ENCODE measurements around the gene CPTP. TPM values are rescaled to one million over a fixed set of nuclear protein-coding genes. Genes with fewer than 3 reads are reported as not detected.
A peak's percentile ranks its signal among the peaks of the same experiment; 100 is the strongest.

Gene CPTP
- total RNA-seq (100 to 1,000 TPM in 2 of 9 donors, 10 to 100 TPM in 7; 50.7 to 220 (median 72.4) TPM), polyA plus RNA-seq (100 to 1,000 TPM in 1 of 2 donors, 10 to 100 TPM in 1; 57.6 to 226 TPM)
- long read RNA-seq, donor 1, transcript CPTP-201 (3 exons, 2,190 nt): major isoform, 65 of 126 reads
- long read RNA-seq, donor 1, transcript CPTP-202 (2 exons, 1,101 nt): minor isoform, 29 of 126 reads
- long read RNA-seq, donor 1, partial matches to known transcripts: 3 of 126 reads
- long read RNA-seq, donor 1, other reads (novel, unspliced or antisense): 26 of 126 reads
- long read RNA-seq, donor 2, transcript CPTP-201 (3 exons, 2,190 nt): major isoform, 85 of 129 reads
- long read RNA-seq, donor 2, transcript CPTP-202 (2 exons, 1,101 nt): minor isoform, 9 of 129 reads
- long read RNA-seq, donor 2, transcript CPTP-203 (3 exons, 783 nt): minor isoform, 10 of 129 reads
- long read RNA-seq, donor 2, partial matches to known transcripts: 4 of 129 reads
- long read RNA-seq, donor 2, other reads (novel, unspliced or antisense): 21 of 129 reads
- long read RNA-seq, donor 3, transcript CPTP-201 (3 exons, 2,190 nt): major isoform, 80 of 124 reads
- long read RNA-seq, donor 3, transcript CPTP-202 (2 exons, 1,101 nt): minor isoform, 15 of 124 reads
- long read RNA-seq, donor 3, partial matches to known transcripts: 27 of 124 reads
- long read RNA-seq, donor 3, other reads (novel, unspliced or antisense): 1 of 124 reads

DNA sequence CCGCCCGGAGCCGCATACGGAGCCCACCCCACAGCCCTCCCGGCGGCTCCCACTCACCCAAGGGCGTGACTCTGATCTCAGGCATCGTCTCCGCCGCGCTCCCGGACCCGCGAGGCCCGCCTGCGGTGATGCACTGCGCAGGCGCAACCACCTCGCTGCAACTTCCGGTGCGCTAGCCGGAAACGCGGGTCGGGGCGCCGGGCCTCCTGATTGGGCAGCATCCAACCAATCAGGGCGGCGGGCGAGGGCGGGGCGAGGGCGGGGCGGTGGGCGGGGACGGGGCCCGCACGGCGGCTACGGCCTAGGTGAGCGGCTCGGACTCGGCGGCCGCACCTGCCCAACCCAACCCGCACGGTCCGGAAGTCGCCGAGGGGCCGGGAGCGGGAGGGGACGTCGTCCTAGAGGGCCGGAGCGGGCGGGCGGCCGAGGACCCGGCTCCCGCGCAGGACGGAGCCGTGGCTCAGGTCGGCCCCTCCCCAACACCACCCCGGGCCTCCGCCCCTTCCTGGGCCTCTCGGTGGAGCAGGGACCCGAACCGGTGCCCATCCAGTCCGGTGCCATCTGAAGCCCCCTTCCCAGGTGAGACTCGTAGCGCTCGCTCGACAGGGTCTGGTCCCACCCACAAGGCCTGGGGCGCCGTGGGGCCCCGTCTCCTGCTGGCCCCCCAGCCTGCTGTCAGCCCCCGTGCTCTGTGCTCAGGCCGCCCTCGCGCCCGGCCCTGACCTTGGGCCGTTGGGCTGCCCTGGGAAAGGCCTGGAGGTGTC lies at the start of gene CPTP, which contains the start of gene INTS11:
TSS of gene CPTP (plus strand) at position 279 of the 764 bp plus-strand sequence. CDS start 2,109 bp downstream, outside the sequence.
TSS of gene INTS11 (minus strand) at position 137 of the 764 bp plus-strand sequence. CDS start at position 85, 52 bp downstream.
- H3K4me1 ChIP-seq: peaks cover 7 to 80% (median 43%) of the 10 kb centered on the region in 12 donors

DNA sequence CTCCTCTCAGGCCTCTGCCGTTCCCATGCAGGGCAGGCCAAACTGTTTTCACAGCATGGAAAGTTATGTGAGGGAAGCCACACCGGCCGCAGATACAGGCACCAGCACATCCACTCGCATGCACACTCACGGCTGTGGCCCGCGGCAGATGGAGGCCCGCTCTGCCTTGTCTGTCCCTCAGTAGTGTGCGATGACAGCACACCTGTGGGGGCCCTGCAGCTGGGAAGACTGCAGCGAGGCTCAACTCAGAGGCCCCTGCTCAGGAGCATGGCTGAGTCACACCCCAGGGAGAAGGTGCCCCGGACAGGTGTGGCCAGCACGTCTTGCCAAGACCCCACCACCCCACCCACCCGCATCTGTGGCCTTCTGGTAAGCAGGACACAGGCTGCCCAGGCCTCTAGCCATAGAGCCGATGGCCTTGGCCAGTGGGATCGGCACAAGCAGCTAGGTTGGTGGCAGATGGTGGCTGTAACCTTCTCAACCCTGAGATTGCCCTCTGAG lies 49.6 kb upstream of the CPTP start:
- intact Hi-C loops (cut with DNase I): loop anchor here in 2 of 10 donors (5.0 kb wide), 1 partner anchor 43 kb away; the partner anchor contains the start of genes B3GALT6 (in 2 of the 2) and SDF4 (in 2 of the 2)

More for the DNA sequence above, at the start of gene CPTP, which contains the start of gene INTS11:
- H3K4me3 ChIP-seq: peak within 1 kb of the TSS; percentile 73 to 100 (median 95)
- no peaks in the 10 kb centered on the region for H3K9me3 ChIP-seq
- H3K36me3 ChIP-seq: peaks cover 0 to 38% (median 33%) of the 10 kb centered on the region in 9 donors
- H3K27me3 ChIP-seq: no peaks in the 10 kb centered on the region
- DNase-seq (peak; percentile 94 to 99 (median 96)), ATAC-seq (peak; percentile 55 to 81 (median 80))
- peak; percentile 52 to 81 for TF ChIP-seq POLR2A (IDR thresholded peaks at IDR 0.05)
- TF ChIP-seq, protein P1, sequence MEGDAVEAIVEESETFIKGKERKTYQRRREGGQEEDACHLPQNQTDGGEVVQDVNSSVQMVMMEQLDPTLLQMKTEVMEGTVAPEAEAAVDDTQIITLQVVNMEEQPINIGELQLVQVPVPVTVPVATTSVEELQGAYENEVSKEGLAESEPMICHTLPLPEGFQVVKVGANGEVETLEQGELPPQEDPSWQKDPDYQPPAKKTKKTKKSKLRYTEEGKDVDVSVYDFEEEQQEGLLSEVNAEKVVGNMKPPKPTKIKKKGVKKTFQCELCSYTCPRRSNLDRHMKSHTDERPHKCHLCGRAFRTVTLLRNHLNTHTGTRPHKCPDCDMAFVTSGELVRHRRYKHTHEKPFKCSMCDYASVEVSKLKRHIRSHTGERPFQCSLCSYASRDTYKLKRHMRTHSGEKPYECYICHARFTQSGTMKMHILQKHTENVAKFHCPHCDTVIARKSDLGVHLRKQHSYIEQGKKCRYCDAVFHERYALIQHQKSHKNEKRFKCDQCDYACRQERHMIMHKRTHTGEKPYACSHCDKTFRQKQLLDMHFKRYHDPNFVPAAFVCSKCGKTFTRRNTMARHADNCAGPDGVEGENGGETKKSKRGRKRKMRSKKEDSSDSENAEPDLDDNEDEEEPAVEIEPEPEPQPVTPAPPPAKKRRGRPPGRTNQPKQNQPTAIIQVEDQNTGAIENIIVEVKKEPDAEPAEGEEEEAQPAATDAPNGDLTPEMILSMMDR (IDR thresholded peaks at IDR 0.05): no peak
- intact Hi-C loops (cut with DNase I): loop anchor here in 1 of 10 donors (2.0 kb wide), 1 partner anchor 24 kb away; the partner anchor contains the start of gene DVL1
- H3K27ac ChIP-seq: peak within 1 kb of the TSS; percentile 88 to 98 (median 96)
- WGBS, 4 donors: 0 to 2% (median 1%) methylated on average over 5 to 84 of the region's 84 CpGs

DNA sequence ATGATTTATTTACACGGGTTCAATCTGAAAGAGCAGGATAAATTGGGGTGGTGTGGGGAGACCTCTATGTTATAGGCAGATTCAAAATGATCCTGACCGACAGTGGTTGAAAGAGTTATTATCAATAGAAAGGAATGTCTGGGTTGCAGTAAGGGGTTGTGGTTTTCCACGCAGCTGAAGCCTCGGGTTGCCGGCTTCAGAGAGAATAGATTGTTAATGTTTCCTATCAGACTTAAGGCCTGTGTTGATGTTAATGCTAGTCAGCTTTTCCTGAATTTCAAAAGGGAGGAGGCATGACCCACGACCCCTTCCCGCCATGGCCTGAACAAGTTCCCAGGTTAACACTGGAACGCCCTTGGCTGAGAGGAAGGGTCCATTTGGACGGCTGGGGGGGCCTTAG lies 48.8 kb upstream of the CPTP start:
- Histone ChIP-seq H3K4me3 (no peak overlapping the region), H3K27ac (no peak overlapping the region), H3K36me3 (peaks cover 0 to 9% (median 0%) of the 10 kb centered on the region in 9 donors), H3K9me3 (no peaks in the 10 kb centered on the region), H3K27me3 (no peaks in the 10 kb centered on the region), H3K4me1 (peaks cover 13 to 33% (median 29%) of the 10 kb centered on the region in 12 donors)
- intact Hi-C loops (cut with DNase I): no loop called here
- WGBS, 4 donors: 78 to 86% (median 83%) methylated on average over 9 of the region's 9 CpGs
- TF ChIP-seq POLR2A (IDR thresholded peaks at IDR 0.05): no peak
- TF ChIP-seq, protein P1 (IDR thresholded peaks at IDR 0.05): no peak
- no peak for ATAC-seq
- DNase-seq: no peak

More for the DNA sequence above, 49.6 kb upstream of the CPTP start:
- Histone ChIP-seq H3K4me1 (peaks cover 14 to 41% (median 37%) of the 10 kb centered on the region in 12 donors), H3K27ac (peak overlapping the region in 1 of 12 donors; percentile 88), H3K9me3 (no peaks in the 10 kb centered on the region), H3K4me3 (peak overlapping the region in 4 of 12 donors; percentile 61 to 97 (median 94)), H3K27me3 (no peaks in the 10 kb centered on the region), H3K36me3 (peaks cover 0 to 9% (median 0%) of the 10 kb centered on the region in 9 donors)
- ATAC-seq: no peak
- TF ChIP-seq, protein P1 (IDR thresholded peaks at IDR 0.05): no peak
- no peak for TF ChIP-seq POLR2A (IDR thresholded peaks at IDR 0.05)
- DNase-seq: peak in 2 of 5 donors; percentile 17 to 58
- WGBS, 4 donors: 89 to 91% (median 90%) methylated on average over 14 to 15 of the region's 15 CpGs

Data from heart left ventricle (tissue), 16 donors.